ENCODE data around the gene TMPRSS3.

GRCh38 chr21:42363312-42363711, 32.5 kb downstream of the TMPRSS3 start:
- no peak for TF ChIP-seq CTCF (IDR thresholded peaks at IDR 0.05)
- TF ChIP-seq POLR2A (IDR thresholded peaks at IDR 0.05), result no peak
